Measurements from ENCODE around the gene ZNF577.

ZNF577 gene

GRCh38 chr19:51887522-51888498 is at the start of gene ZNF577:
Gene ZNF577 (minus strand): TSS chr19:51887951. CDS start chr19:51880382, 7,569 bp downstream.
- no peak for TF ChIP-seq CTCF (IDR thresholded peaks at IDR 0.05; ENCODE audit: unreplicated experiment in 3 of 3)
- H3K27ac Mint-ChIP-seq, result peak within 1 kb of the TSS; percentile 98 to 99 (median 98)

GRCh38 chr19:51931921-51932320 is 44.2 kb upstream of the ZNF577 start:
- no peak overlapping the region for H3K4me3 Mint-ChIP-seq
- no peak overlapping the region for H3K27ac Mint-ChIP-seq
- H3K27me3 Mint-ChIP-seq (ENCODE audit: low read depth), result peaks cover 4% of the 10 kb centered on the region
- TF ChIP-seq CTCF (IDR thresholded peaks at IDR 0.05; ENCODE audit: unreplicated experiment in 3 of 3), result no peak
- H3K4me1 Mint-ChIP-seq, result peaks cover 9% of the 10 kb centered on the region
- H3K9me3 Mint-ChIP-seq, result peaks cover 35% of the 10 kb centered on the region
- peaks cover 89% of the 10 kb centered on the region for H3K36me3 Mint-ChIP-seq (ENCODE audit: low read depth)

More at GRCh38 chr19:51887522-51888498, at the start of gene ZNF577:
- H3K4me1 Mint-ChIP-seq, result peaks cover 14% of the 10 kb centered on the region
- H3K36me3 Mint-ChIP-seq (ENCODE audit: low read depth), result peaks cover 85% of the 10 kb centered on the region
- H3K27me3 Mint-ChIP-seq (ENCODE audit: low read depth), result no peaks in the 10 kb centered on the region
- peaks cover 52% of the 10 kb centered on the region for H3K9me3 Mint-ChIP-seq
- peak within 1 kb of the TSS; percentile 99 to 100 (median 99) for H3K4me3 Mint-ChIP-seq

- Mint-ChIP-seq H3K4me3 (peak overlapping the region; percentile 91 to 99 (median 97)), H3K27me3 (ENCODE audit: low read depth) (peaks cover 4% of the 10 kb centered on the region)
Observed at GRCh38 chr19:51927859-51928258, 40.1 kb upstream of the ZNF577 start.

GRCh38 chr19:51926784-51927741 is 39.3 kb upstream of the ZNF577 start, which contains the start of gene ZNF613:
Gene ZNF613 (plus strand): TSS chr19:51927472. CDS start chr19:51936221, 8,749 bp downstream.
- Mint-ChIP-seq H3K36me3 (ENCODE audit: low read depth) (peaks cover 48% of the 10 kb centered on the region), H3K27me3 (ENCODE audit: low read depth) (peaks cover 4% of the 10 kb centered on the region), H3K4me1 (peaks cover 9% of the 10 kb centered on the region), H3K4me3 (peak within 1 kb of the TSS; percentile 91 to 99 (median 97)), H3K27ac (peak within 1 kb of the TSS; percentile 96 to 99 (median 99)), H3K9me3 (peaks cover 57% of the 10 kb centered on the region)
- peak; percentile 23 to 46 (median 35) for TF ChIP-seq CTCF (IDR thresholded peaks at IDR 0.05; ENCODE audit: unreplicated experiment in 3 of 3)

More at GRCh38 chr19:51927859-51928258, 40.1 kb upstream of the ZNF577 start:
- peaks cover 9% of the 10 kb centered on the region for H3K4me1 Mint-ChIP-seq
- no peak for TF ChIP-seq CTCF (IDR thresholded peaks at IDR 0.05; ENCODE audit: unreplicated experiment in 3 of 3)
- peaks cover 55% of the 10 kb centered on the region for H3K36me3 Mint-ChIP-seq (ENCODE audit: low read depth)
- peaks cover 52% of the 10 kb centered on the region for H3K9me3 Mint-ChIP-seq
- H3K27ac Mint-ChIP-seq, result peak overlapping the region; percentile 96 to 99 (median 99)

- no peak for TF ChIP-seq CTCF (IDR thresholded peaks at IDR 0.05; ENCODE audit: unreplicated experiment in 3 of 3)
- Mint-ChIP-seq H3K9me3 (peaks cover 58% of the 10 kb centered on the region), H3K4me3 (peak overlapping the region; percentile 91 to 99 (median 97)), H3K36me3 (ENCODE audit: low read depth) (peaks cover 42% of the 10 kb centered on the region), H3K27ac (peak overlapping the region; percentile 96 to 99 (median 99)), H3K4me1 (peaks cover 9% of the 10 kb centered on the region), H3K27me3 (ENCODE audit: low read depth) (no peaks in the 10 kb centered on the region)
Observed at GRCh38 chr19:51926426-51926783, 38.7 kb upstream of the ZNF577 start.

All from nephron (organoid).